ENCODE data around the gene PPM1D.

- no peak for TF ChIP-seq RAD21 (IDR thresholded peaks at IDR 0.05; ENCODE audit: low read length)
- TF ChIP-seq CTCF (IDR thresholded peaks at IDR 0.05): no peak
- no peak for TF ChIP-seq SMC3 (IDR thresholded peaks at IDR 0.05; ENCODE audit: low read depth, low read length)
- no peak for TF ChIP-seq NFIC (IDR thresholded peaks at IDR 0.05; ENCODE audit: borderline replicate concordance)
- TF ChIP-seq GATA2 (CRISPR knock-in tag; IDR thresholded peaks at IDR 0.05): no peak
- TF ChIP-seq POLR2AphosphoS5 (IDR thresholded peaks at IDR 0.05; ENCODE audit: low read depth, low read length): no peak
These were observed 13.3 kb downstream of the PPM1D start for GRCh38 chr17:60613325-60613724.

Measured in SK-N-SH (cell line).